ENCODE measurements around the gene MSRB1. TPM values are rescaled to one million over a fixed set of nuclear protein-coding genes. Genes with fewer than 3 reads are reported as not detected.
"Not testable (repeated sequence)": the region's sequence is repeated elsewhere in the genome, so short reads cannot be mapped to it uniquely, and the experiment has no call there.

The MSRB1 gene
- total and polyA plus RNA-seq, 12 donors, result 24.6 to 82.2 (median 35.6) TPM

- intact Hi-C loops (cut with DNase I), result no loop called here
- DNase-seq (no peak), ATAC-seq (no peak)
- H3K9me3 ChIP-seq, result no peaks in the 10 kb centered on the region
- peaks cover 0 to 60% (median 20%) of the 10 kb centered on the region in 7 donors for H3K27me3 ChIP-seq
- H3K4me3 ChIP-seq, result no peak overlapping the region
- no peak overlapping the region for H3K27ac ChIP-seq
- no peaks in the 10 kb centered on the region for H3K4me1 ChIP-seq
- no peak for TF ChIP-seq CTCF (IDR thresholded peaks at IDR 0.05)
- WGBS, 2 donors, result 79 to 87% methylated on average over 16 of the region's 16 CpGs
- no peaks in the 10 kb centered on the region for H3K36me3 ChIP-seq
Measured at GRCh38 chr16:1899641-1900451, 43.2 kb downstream of the MSRB1 start.

GRCh38 chr16:1897692-1898091, 45.3 kb downstream of the MSRB1 start:
- intact Hi-C loops (cut with DNase I); H3K27ac ChIP-seq; H3K4me3 ChIP-seq; H3K9me3 ChIP-seq; DNase-seq; ATAC-seq; H3K36me3 ChIP-seq; H3K4me1 ChIP-seq: not testable (repeated sequence)
- 80 to 86% methylated on average over 2 of the region's 2 CpGs for WGBS, 2 donors
- H3K27me3 ChIP-seq, result peaks cover 0 to 63% (median 26%) of the 10 kb centered on the region in 7 donors

- H3K4me1 ChIP-seq, result no peaks in the 10 kb centered on the region
- no peak overlapping the region for H3K4me3 ChIP-seq
- intact Hi-C loops (cut with DNase I), result no loop called here
- H3K27me3 ChIP-seq, result peaks cover 0 to 68% (median 27%) of the 10 kb centered on the region in 7 donors
- no peak for TF ChIP-seq CTCF (IDR thresholded peaks at IDR 0.05)
- no peaks in the 10 kb centered on the region for H3K36me3 ChIP-seq
- no peak overlapping the region for H3K27ac ChIP-seq
- ATAC-seq (no peak), DNase-seq (no peak)
- no peaks in the 10 kb centered on the region for H3K9me3 ChIP-seq
- 75 to 77% methylated on average over 27 of the region's 27 CpGs for WGBS, 2 donors
Measured at GRCh38 chr16:1895949-1896675, 46.9 kb downstream of the MSRB1 start.

GRCh38 chr16:1895068-1895467, 47.9 kb downstream of the MSRB1 start:
- DNase-seq (no peak), ATAC-seq (no peak)
- Histone ChIP-seq H3K4me1 (no peaks in the 10 kb centered on the region), H3K4me3 (no peak overlapping the region), H3K9me3 (no peaks in the 10 kb centered on the region), H3K27me3 (peaks cover 0 to 64% (median 27%) of the 10 kb centered on the region in 7 donors), H3K36me3 (no peaks in the 10 kb centered on the region), H3K27ac (no peak overlapping the region)
- TF ChIP-seq CTCF (IDR thresholded peaks at IDR 0.05), result no peak
- intact Hi-C loops (cut with DNase I), result no loop called here
- WGBS, 2 donors, result 80 to 86% methylated on average over 5 of the region's 5 CpGs

GRCh38 chr16:1890708-1891050, 52.3 kb downstream of the MSRB1 start:
- 31 to 51% methylated on average over 4 of the region's 4 CpGs for WGBS, 2 donors
- Histone ChIP-seq H3K9me3 (no peaks in the 10 kb centered on the region), H3K27me3 (peaks cover 0 to 58% (median 18%) of the 10 kb centered on the region in 7 donors), H3K4me3 (no peak overlapping the region), H3K27ac (no peak overlapping the region), H3K4me1 (no peaks in the 10 kb centered on the region), H3K36me3 (no peaks in the 10 kb centered on the region)
- no peak for TF ChIP-seq CTCF (IDR thresholded peaks at IDR 0.05)
- intact Hi-C loops (cut with DNase I), result no loop called here
- ATAC-seq (no peak), DNase-seq (no peak)
